Stimulated activated naive CD8-positive, alpha-beta T cell treated with anti-CD3 and anti-CD28 coated beads, Interleukin-15, amount 100 ng/mL, for 72 hours (primary cell): ENCODE results near the gene SPOP.
A peak's percentile ranks its signal among the peaks of the same experiment; 100 is the strongest.

Experiments
- ATAC-seq: fragments of 150-1000 bp; cut with Tn5 transposase; 2 replicates; pipeline ENCODE4 v1.10.0; 2021; ENCODE audit warnings: mild to moderate bottlenecking, moderate library complexity
- DNase-seq, 2 donors: peaks; one replicate each; pipeline ENCODE4 v3.0.0; 2021 to 2022
- H3K27ac Mint-ChIP-seq, 2 donors: one replicate each; pipeline ENCODE4 v1.8.0; 2022; ENCODE audit warnings: mild to moderate bottlenecking in 2 of 2, mixed read lengths in 2 of 2, moderate library complexity in 2 of 2
- H3K27me3 Mint-ChIP-seq: one replicate; pipeline ENCODE4 v1.8.0; 2022; ENCODE audit warnings: mixed read lengths
- H3K4me1 Mint-ChIP-seq: one replicate; pipeline ENCODE4 v1.8.0; 2022; ENCODE audit warnings: mild to moderate bottlenecking, mixed read lengths
- H3K4me3 Mint-ChIP-seq, 2 donors: one replicate each; pipeline ENCODE4 v1.8.0; 2022; ENCODE audit warnings: mild to moderate bottlenecking in 2 of 2, mixed read lengths in 2 of 2, moderate library complexity in 1 of 2
- H3K9me3 Mint-ChIP-seq, 2 donors: one replicate each; pipeline ENCODE4 v1.8.0; 2022; ENCODE audit warnings: mixed read lengths in 2 of 2

SPOP gene

DNA sequence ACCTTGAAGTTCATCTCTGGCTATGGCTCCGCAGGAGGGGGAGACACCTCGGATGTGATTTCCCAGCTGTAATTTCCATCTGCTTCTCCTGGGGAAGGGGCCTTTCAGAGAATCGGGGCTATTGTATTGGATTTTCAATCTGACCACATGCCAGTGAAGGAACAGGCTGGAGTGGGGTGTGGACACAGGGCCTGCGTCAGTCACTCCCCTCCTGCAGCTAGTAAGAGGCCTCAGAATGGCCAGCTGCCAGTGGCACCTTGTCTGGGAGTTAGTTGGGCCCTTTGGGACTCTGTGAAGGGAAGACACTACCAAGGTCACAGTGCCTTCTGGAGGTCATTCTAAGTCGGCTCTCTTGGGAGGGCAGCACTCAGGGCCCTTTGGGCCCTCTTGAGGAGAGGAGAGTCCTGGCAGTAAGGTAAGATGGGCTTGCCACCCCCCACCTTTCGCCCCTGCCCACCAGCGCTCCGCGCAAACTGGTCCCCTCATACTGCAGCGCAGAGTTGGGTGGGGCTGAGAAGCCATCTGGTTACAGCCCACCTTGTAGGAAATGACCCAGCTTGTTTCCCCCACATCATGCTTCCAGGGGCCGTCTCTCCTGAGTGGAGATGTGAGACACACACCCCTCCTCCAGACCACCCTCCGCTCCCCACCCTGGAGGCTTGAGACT is 96.8 kb downstream of the SPOP start:
- Mint-ChIP-seq H3K4me1 (peaks cover 19% of the 10 kb centered on the region), H3K27ac (peak overlapping the region in 1 of 2 donors; percentile 31), H3K4me3 (no peak overlapping the region), H3K9me3 (no peaks in the 10 kb centered on the region), H3K27me3 (peaks cover 34% of the 10 kb centered on the region)
- DNase-seq, result no peak
- no peak for ATAC-seq

GRCh38 chr17:49580055-49580721 is 97.7 kb downstream of the SPOP start:
- ATAC-seq, result no peak
- no peak overlapping the region for H3K27ac Mint-ChIP-seq
- DNase-seq, result no peak
- H3K27me3 Mint-ChIP-seq, result peaks cover 43% of the 10 kb centered on the region
- peaks cover 26% of the 10 kb centered on the region for H3K4me1 Mint-ChIP-seq
- no peaks in the 10 kb centered on the region for H3K9me3 Mint-ChIP-seq
- H3K4me3 Mint-ChIP-seq, result no peak overlapping the region

DNA sequence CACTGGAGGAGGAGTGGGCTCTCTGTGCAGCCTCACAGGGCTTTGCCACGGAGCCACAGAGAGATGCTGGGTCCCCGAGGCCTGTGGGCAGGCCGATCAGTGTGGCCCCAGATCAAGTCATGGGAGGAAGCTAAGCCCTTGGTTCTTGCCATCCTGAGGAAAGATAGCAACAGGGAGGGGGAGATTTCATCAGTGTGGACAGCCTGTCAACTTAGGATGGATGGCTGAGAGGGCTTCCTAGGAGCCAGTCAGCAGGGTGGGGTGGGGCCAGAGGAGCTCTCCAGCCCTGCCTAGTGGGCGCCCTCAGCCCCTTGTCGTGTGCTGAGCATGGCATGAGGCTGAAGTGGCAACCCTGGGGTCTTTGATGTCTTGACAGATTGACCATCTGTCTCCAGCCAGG is 98.4 kb downstream of the SPOP start:
- no peak overlapping the region for H3K4me3 Mint-ChIP-seq
- peaks cover 28% of the 10 kb centered on the region for H3K4me1 Mint-ChIP-seq
- DNase-seq (no peak), ATAC-seq (no peak)
- peak overlapping the region in 1 of 2 donors; percentile 11 for H3K27ac Mint-ChIP-seq
- H3K27me3 Mint-ChIP-seq, result peaks cover 50% of the 10 kb centered on the region
- no peaks in the 10 kb centered on the region for H3K9me3 Mint-ChIP-seq

GRCh38 chr17:49578952-49579500 is 98.9 kb downstream of the SPOP start:
- H3K4me1 Mint-ChIP-seq, result peaks cover 28% of the 10 kb centered on the region
- H3K9me3 Mint-ChIP-seq, result no peaks in the 10 kb centered on the region
- ATAC-seq (no peak), DNase-seq (no peak)
- H3K27me3 Mint-ChIP-seq, result peaks cover 55% of the 10 kb centered on the region
- peak overlapping the region in 1 of 2 donors; percentile 11 for H3K27ac Mint-ChIP-seq
- no peak overlapping the region for H3K4me3 Mint-ChIP-seq

DNA sequence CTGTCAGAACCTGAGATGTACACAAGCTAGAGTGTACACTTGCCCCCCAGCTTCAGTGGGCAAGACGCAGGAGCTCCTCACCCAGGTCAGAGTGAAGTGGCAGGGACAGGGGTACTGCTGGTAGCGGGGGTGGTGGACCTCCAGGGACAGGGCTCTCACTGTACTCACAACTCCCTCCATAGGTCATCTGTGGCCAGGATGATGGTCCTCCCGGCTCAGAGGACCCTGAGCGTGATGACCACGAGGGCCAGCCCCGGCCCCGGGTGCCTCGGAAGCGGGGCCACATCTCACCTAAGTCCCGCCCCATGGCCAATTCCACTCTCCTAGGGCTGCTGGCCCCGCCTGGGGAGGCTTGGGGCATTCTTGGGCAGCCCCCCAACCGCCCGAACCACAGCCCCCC is 99.5 kb downstream of the SPOP start:
- DNase-seq, result no peak
- Mint-ChIP-seq H3K4me1 (peaks cover 28% of the 10 kb centered on the region), H3K9me3 (no peaks in the 10 kb centered on the region), H3K4me3 (no peak overlapping the region), H3K27ac (peak overlapping the region in 1 of 2 donors; percentile 13), H3K27me3 (peaks cover 61% of the 10 kb centered on the region)
- ATAC-seq, result no peak

DNA sequence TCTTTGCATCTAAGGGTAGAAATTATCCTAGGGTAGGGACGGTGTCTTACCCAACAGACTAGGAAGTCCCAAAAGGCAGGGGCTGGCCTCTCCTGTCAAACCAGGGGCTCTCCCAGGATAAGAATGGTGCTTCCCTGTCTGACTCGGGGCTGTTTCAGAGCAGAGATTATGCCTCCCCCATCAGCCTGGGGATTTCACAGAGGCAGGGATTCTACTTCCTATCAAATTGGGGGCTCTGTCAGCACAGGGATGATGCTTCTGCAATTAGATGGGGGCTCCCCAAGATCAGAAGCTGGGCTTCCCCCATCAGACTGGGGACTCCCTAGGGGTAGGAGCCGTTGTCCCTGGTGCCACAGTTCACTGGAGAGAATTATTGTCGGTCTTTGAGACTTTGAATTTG is 99.9 kb downstream of the SPOP start:
- DNase-seq (peak in 1 of 2 donors; percentile 41), ATAC-seq (peak; percentile 60)
- Mint-ChIP-seq H3K4me1 (peaks cover 28% of the 10 kb centered on the region), H3K4me3 (peak overlapping the region; percentile 27 to 56), H3K27me3 (peaks cover 65% of the 10 kb centered on the region), H3K27ac (peak overlapping the region in 1 of 2 donors; percentile 13), H3K9me3 (no peaks in the 10 kb centered on the region)

- peaks cover 28% of the 10 kb centered on the region for H3K4me1 Mint-ChIP-seq
- H3K27me3 Mint-ChIP-seq, result peaks cover 69% of the 10 kb centered on the region
- DNase-seq (no peak), ATAC-seq (no peak)
- peak overlapping the region; percentile 80 to 86 for H3K4me3 Mint-ChIP-seq
- H3K9me3 Mint-ChIP-seq, result no peaks in the 10 kb centered on the region
- H3K27ac Mint-ChIP-seq, result no peak overlapping the region
Measured at GRCh38 chr17:49577650-49577934, 100.3 kb downstream of the SPOP start.

- H3K9me3 Mint-ChIP-seq, result no peaks in the 10 kb centered on the region
- peaks cover 28% of the 10 kb centered on the region for H3K4me1 Mint-ChIP-seq
- H3K27me3 Mint-ChIP-seq, result peaks cover 74% of the 10 kb centered on the region
- DNase-seq (no peak), ATAC-seq (no peak)
- H3K4me3 Mint-ChIP-seq, result peak overlapping the region; percentile 80 to 86
- H3K27ac Mint-ChIP-seq, result peak overlapping the region in 1 of 2 donors; percentile 43
Measured at GRCh38 chr17:49576917-49577649, 100.8 kb downstream of the SPOP start.

- H3K4me1 Mint-ChIP-seq, result peaks cover 35% of the 10 kb centered on the region
- H3K4me3 Mint-ChIP-seq, result peak overlapping the region; percentile 81 to 87
- H3K27ac Mint-ChIP-seq, result peak overlapping the region in 1 of 2 donors; percentile 63
- DNase-seq, result no peak
- H3K27me3 Mint-ChIP-seq, result peaks cover 82% of the 10 kb centered on the region
- peak; percentile 15 for ATAC-seq
- H3K9me3 Mint-ChIP-seq, result no peaks in the 10 kb centered on the region
Measured at GRCh38 chr17:49576088-49576916, 101.6 kb downstream of the SPOP start.

DNA sequence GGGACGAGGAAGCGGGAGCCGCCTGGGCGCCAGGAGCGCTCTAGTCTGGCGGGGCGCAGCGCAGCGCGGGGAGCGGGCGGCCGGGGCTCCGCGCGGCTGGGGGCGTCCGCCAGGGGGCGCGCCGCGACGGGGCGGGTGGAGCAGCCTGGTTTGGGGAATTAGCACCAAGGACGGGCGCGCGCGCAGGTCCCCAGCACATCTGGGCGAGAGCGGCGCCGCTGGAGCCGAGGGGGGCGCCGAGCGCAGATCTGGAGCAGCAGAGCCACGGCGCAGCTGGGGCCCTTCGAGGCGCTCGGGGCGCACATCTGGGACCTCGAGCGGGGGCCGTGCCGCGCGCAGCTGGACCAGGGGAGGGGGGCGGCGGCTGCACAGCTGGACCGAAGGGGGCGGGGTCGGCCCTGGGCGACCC is 102.2 kb downstream of the SPOP start, which contains the start of gene NXPH3:
Gene NXPH3, plus strand, starts transcription at position 193 of the 409 bp plus-strand sequence. CDS start 349 bp downstream, outside the sequence.
- Mint-ChIP-seq H3K4me3 (peak within 1 kb of the TSS; percentile 81 to 87), H3K27me3 (peaks cover 88% of the 10 kb centered on the region), H3K27ac (peak within 1 kb of the TSS in 1 of 2 donors; percentile 63), H3K9me3 (no peaks in the 10 kb centered on the region), H3K4me1 (peaks cover 42% of the 10 kb centered on the region)
- DNase-seq, result peak; percentile 74 to 82
- peak; percentile 76 for ATAC-seq

DNA sequence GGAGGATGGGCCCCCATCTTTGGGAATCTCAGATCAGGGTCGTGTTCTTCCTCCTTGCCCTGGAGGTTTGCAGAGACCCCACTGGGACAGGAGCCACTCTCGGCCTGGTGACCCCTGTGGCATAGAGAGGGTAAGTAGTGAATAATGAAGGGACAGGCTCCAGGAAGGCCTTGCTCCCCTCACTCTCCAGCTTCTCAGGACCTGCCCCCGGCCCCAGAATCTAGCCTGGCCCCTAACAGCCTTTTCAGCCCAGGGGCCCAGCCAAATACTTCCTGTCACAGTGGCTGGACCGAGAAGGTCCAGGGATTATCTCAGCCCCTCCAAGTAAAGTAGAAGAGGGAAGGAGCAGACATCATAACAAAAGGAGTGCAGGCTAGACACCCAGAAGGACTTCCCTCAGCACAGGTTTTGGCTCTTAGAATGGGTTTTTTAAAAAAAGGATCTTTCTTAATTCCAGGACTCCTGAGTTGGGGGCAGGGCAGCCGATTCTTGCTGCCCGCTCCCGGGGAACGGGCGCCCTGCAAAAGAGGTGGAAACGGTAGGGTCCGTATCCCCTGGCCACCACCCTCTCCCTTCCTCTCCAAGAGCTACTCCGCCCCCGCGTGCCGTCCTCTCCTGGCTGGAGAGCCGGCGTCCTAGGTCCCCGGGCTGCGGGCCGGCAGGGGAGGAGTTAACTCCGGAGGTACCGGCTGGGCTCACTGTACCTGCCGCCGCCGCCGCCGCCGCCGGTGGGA is 102.8 kb downstream of the SPOP start:
- no peak for ATAC-seq
- H3K4me3 Mint-ChIP-seq, result peak overlapping the region; percentile 77 to 81
- DNase-seq, result no peak
- peaks cover 47% of the 10 kb centered on the region for H3K4me1 Mint-ChIP-seq
- H3K27me3 Mint-ChIP-seq, result peaks cover 92% of the 10 kb centered on the region
- no peak overlapping the region for H3K27ac Mint-ChIP-seq
- H3K9me3 Mint-ChIP-seq, result no peaks in the 10 kb centered on the region

DNA sequence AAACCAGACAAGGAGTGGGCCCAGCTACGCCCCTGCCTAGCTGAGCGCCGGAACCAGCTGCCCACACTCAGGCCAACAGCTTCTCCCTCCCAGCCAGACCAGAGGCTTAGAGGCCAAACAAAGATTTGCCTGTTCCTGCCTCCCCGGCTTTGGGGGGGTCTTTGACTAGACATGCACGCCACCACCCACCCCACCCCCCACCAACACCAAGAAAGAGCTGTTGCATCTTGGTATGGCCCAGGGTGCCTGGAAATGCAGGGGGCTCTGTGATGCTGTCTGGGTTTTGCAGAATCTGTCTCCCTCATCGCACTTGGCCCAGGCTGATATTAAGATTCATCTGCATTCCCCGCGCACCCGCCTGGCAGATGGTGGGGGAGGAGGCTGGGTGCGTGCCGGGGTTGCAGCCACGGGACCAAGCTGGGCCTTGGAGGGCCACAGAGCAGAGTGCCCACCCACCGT is 103.5 kb downstream of the SPOP start:
- Mint-ChIP-seq H3K27me3 (peaks cover 90% of the 10 kb centered on the region), H3K4me1 (peaks cover 48% of the 10 kb centered on the region), H3K9me3 (no peaks in the 10 kb centered on the region), H3K27ac (no peak overlapping the region), H3K4me3 (no peak overlapping the region)
- ATAC-seq (no peak), DNase-seq (no peak)

- Mint-ChIP-seq H3K27me3 (peaks cover 84% of the 10 kb centered on the region), H3K4me1 (peaks cover 48% of the 10 kb centered on the region)
Measured at GRCh38 chr17:49573510-49574322, 104.2 kb downstream of the SPOP start.

More at GRCh38 chr17:49573510-49574322, 104.2 kb downstream of the SPOP start:
- Mint-ChIP-seq H3K9me3 (no peaks in the 10 kb centered on the region), H3K4me3 (no peak overlapping the region), H3K27ac (no peak overlapping the region)
- DNase-seq (no peak), ATAC-seq (no peak)
